ENCODE results near the gene QRICH2. TPM values are rescaled to one million over a fixed set of nuclear protein-coding genes. Genes with fewer than 3 reads are reported as not detected.
"Not testable (repeated sequence)": the region's sequence is repeated elsewhere in the genome, so short reads cannot be mapped to it uniquely, and the experiment has no call there.

The QRICH2 gene
- total RNA-seq, 4 donors from 2014 or later: 1.6 to 2.6 (median 2.0) TPM

DNA sequence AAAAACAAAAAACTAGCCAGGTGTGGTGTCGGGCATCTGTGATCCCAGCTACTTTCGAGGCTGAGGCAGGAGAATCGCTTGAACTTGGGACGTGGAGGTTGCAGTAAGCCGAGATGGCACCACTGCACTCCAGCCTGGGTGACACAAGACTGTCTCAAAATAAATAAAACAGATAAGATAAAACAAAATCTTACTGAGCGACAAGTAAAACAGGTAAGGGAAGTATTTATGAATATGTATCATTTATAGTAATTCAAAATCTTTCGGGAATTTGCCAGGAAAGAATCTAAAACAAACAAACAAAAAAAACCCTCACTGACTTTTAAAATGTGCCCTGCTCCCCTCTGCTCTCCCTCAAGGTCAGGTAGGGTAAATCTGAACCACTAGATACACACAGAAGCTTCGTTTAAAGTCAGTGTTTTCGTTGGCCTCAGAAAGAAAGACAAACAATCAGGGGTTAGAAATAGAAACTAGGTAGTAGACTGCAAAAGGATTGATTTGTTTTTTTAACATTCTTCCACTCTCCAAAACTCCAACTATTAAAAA, 43.5 kb upstream of the QRICH2 start:
- Histone ChIP-seq H3K27me3 (no peaks in the 10 kb centered on the region), H3K27ac (no peak overlapping the region), H3K4me3 (no peak overlapping the region), H3K4me1 (peaks cover 7 to 30% (median 17%) of the 10 kb centered on the region in 4 donors), H3K36me3 (peaks cover 0 to 18% (median 8%) of the 10 kb centered on the region in 4 donors), H3K9me3 (no peaks in the 10 kb centered on the region)
- no peak for DNase-seq
- intact Hi-C loops (cut with DNase I; ENCODE audit: low total_unique reads): no loop called here
- in situ Hi-C loops (cut with MboI; ENCODE audit: low pct_ligation_motif_present in 1 of 4, low pct_unique_long_range_greater_than_20kb in 1 of 4, low sequenced_read_pairs in 3 of 4): no loop called here
- TF ChIP-seq, protein P1, sequence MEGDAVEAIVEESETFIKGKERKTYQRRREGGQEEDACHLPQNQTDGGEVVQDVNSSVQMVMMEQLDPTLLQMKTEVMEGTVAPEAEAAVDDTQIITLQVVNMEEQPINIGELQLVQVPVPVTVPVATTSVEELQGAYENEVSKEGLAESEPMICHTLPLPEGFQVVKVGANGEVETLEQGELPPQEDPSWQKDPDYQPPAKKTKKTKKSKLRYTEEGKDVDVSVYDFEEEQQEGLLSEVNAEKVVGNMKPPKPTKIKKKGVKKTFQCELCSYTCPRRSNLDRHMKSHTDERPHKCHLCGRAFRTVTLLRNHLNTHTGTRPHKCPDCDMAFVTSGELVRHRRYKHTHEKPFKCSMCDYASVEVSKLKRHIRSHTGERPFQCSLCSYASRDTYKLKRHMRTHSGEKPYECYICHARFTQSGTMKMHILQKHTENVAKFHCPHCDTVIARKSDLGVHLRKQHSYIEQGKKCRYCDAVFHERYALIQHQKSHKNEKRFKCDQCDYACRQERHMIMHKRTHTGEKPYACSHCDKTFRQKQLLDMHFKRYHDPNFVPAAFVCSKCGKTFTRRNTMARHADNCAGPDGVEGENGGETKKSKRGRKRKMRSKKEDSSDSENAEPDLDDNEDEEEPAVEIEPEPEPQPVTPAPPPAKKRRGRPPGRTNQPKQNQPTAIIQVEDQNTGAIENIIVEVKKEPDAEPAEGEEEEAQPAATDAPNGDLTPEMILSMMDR (IDR thresholded peaks at IDR 0.05): no peak
- no peak for TF ChIP-seq POLR2A (IDR thresholded peaks at IDR 0.05)
- no peak for TF ChIP-seq POLR2AphosphoS5 (IDR thresholded peaks at IDR 0.05)
- 78% methylated on average over 8 to 9 of the region's 9 CpGs for WGBS, 2 donors (ENCODE audit: low coverage in 1 of 2)

- no peaks in the 10 kb centered on the region for H3K9me3 ChIP-seq
- intact Hi-C loops (cut with DNase I; ENCODE audit: low total_unique reads): no loop called here
- 93 to 100% methylated on average over 3 to 5 of the region's 5 CpGs for WGBS, 2 donors (ENCODE audit: low coverage in 1 of 2)
Measured at GRCh38 chr17:76350463-76350862, 42.4 kb upstream of the QRICH2 start.

DNA sequence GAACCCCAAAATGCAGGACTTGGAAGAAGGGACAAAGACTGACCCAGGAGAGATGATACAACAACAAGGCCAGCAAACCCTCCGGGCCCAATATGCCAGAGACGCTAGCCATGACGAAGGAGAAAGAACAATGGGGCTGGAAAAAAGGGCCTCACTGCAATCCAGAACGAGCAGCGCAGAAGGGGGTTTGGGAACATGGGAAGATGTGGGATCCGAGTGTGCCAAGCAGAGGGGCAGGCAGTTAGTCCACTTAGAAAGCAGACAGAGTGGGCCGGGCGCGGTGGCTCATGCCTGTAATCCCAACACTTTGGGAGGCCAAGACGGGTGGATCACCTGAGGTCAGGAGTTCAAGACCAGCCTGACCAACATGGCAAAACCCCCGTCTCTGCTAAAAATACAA, 38.9 kb upstream of the QRICH2 start:
- peaks cover 0 to 47% (median 15%) of the 10 kb centered on the region in 4 donors for H3K36me3 ChIP-seq
- H3K9me3 ChIP-seq; DNase-seq; H3K27me3 ChIP-seq; intact Hi-C loops (cut with DNase I; ENCODE audit: low total_unique reads); H3K4me3 ChIP-seq; H3K27ac ChIP-seq; in situ Hi-C loops (cut with MboI; ENCODE audit: low pct_ligation_motif_present in 1 of 4, low pct_unique_long_range_greater_than_20kb in 1 of 4, low sequenced_read_pairs in 3 of 4): not testable (repeated sequence)
- WGBS, 2 donors (ENCODE audit: low coverage in 1 of 2): 95 to 97% methylated on average over 4 to 11 of the region's 11 CpGs
- H3K4me1 ChIP-seq: peaks cover 0 to 10% (median 1%) of the 10 kb centered on the region in 4 donors

More at GRCh38 chr17:76350463-76350862, 42.4 kb upstream of the QRICH2 start:
- H3K36me3 ChIP-seq: peaks cover 0 to 25% (median 11%) of the 10 kb centered on the region in 4 donors
- no peak for DNase-seq
- no peaks in the 10 kb centered on the region for H3K27me3 ChIP-seq
- H3K4me3 ChIP-seq: no peak overlapping the region
- peaks cover 7 to 27% (median 17%) of the 10 kb centered on the region in 4 donors for H3K4me1 ChIP-seq
- in situ Hi-C loops (cut with MboI; ENCODE audit: low pct_ligation_motif_present in 1 of 4, low pct_unique_long_range_greater_than_20kb in 1 of 4, low sequenced_read_pairs in 3 of 4): no loop called here
- no peak for TF ChIP-seq POLR2AphosphoS5 (IDR thresholded peaks at IDR 0.05)
- no peak for TF ChIP-seq POLR2A (IDR thresholded peaks at IDR 0.05)
- TF ChIP-seq EP300 (IDR thresholded peaks at IDR 0.05; ENCODE audit: low read depth): no peak
- TF ChIP-seq, protein P1 (IDR thresholded peaks at IDR 0.05): no peak
- H3K27ac ChIP-seq: no peak overlapping the region

DNA sequence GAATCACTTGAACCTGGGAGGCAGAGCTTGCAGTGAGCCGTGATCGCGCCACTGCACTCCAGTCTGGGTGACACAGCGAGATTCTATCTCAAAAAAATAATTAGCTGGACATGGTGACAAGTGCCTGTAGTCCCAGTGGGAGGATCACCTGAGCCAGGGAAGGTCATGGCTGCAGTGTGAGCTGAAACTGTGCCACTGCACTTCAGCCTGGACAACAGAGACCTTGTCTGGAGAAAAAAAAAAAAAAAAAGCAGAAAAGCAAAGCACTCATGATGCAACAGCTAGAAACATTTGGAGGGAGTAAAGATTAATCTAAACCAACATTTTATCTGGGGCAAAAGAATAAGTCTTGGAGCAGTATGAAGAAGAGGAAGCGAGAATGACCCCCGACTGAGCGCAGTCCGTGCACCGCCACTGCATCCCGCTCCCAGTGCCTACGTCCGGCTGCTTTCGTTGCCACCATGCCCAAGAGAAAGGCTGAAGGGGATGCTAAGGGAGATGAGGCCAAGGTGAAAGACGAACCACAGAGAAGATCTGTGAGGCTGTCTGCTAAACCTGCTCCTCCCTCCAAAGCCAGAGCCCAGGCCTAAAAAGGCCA, 37.4 kb upstream of the QRICH2 start:
- H3K4me3 ChIP-seq: no peak overlapping the region
- DNase-seq: no peak
- H3K27me3 ChIP-seq: no peaks in the 10 kb centered on the region
- WGBS, 2 donors (ENCODE audit: low coverage in 1 of 2): 92 to 93% methylated on average over 14 of the region's 14 CpGs
- no peaks in the 10 kb centered on the region for H3K4me1 ChIP-seq
- TF ChIP-seq POLR2AphosphoS5 (IDR thresholded peaks at IDR 0.05): no peak
- no peak for TF ChIP-seq POLR2A (IDR thresholded peaks at IDR 0.05)
- no peak for TF ChIP-seq EP300 (IDR thresholded peaks at IDR 0.05; ENCODE audit: low read depth)
- TF ChIP-seq, protein P1 (IDR thresholded peaks at IDR 0.05): no peak
- in situ Hi-C loops (cut with MboI; ENCODE audit: low pct_ligation_motif_present in 1 of 4, low pct_unique_long_range_greater_than_20kb in 1 of 4, low sequenced_read_pairs in 3 of 4): no loop called here
- H3K9me3 ChIP-seq: no peaks in the 10 kb centered on the region
- intact Hi-C loops (cut with DNase I; ENCODE audit: low total_unique reads): no loop called here
- H3K27ac ChIP-seq: no peak overlapping the region
- H3K36me3 ChIP-seq: peaks cover 0 to 47% (median 15%) of the 10 kb centered on the region in 4 donors
